ENCODE results near the gene WDR77.

WDR77 gene

DNA sequence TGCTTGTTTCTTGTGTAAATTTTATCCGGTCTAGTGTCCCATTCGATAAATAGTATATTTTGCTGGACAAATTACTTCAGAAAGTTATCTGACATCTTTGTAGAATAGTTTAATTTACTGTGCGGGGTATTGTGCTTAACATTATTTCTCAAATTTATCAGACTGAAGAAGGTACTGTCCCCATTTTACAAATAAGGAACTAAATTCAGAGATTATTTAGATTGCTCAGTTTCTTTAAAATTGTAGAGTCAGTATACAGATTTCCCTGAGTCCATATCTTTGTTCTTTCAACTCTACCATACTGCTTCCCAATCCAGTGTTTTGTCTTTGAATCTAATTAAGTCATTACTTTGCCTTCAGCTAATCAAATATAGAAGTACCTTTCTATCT lies 6.6 kb upstream of the WDR77 start:
- TF ChIP-seq ZNF384 (IDR thresholded peaks at IDR 0.05) (no peak), SP1 (IDR thresholded peaks at IDR 0.05) (no peak), TARDBP (IDR thresholded peaks at IDR 0.05) (no peak), FOXM1 (IDR thresholded peaks at IDR 0.05; ENCODE audit: borderline replicate concordance) (no peak), BHLHE40 (IDR thresholded peaks at IDR 0.05; ENCODE audit: borderline replicate concordance) (no peak), HDGF (IDR thresholded peaks at IDR 0.05; ENCODE audit: borderline replicate concordance) (no peak), CTBP1 (IDR thresholded peaks at IDR 0.05; ENCODE audit: borderline replicate concordance) (no peak), L3MBTL2 (conservative IDR thresholded peaks at IDR 0.05) (no peak), FOXK2 (IDR thresholded peaks at IDR 0.05) (no peak), ELF4 (IDR thresholded peaks at IDR 0.05) (no peak), SUZ12 (IDR thresholded peaks at IDR 0.05) (no peak), ARNT (IDR thresholded peaks at IDR 0.05) (no peak), LEF1 (IDR thresholded peaks at IDR 0.05; ENCODE audit: borderline replicate concordance) (no peak), NFRKB (IDR thresholded peaks at IDR 0.05) (no peak), FOXA1 (IDR thresholded peaks at IDR 0.05) (no peak)
- TF ChIP-seq, protein P1, sequence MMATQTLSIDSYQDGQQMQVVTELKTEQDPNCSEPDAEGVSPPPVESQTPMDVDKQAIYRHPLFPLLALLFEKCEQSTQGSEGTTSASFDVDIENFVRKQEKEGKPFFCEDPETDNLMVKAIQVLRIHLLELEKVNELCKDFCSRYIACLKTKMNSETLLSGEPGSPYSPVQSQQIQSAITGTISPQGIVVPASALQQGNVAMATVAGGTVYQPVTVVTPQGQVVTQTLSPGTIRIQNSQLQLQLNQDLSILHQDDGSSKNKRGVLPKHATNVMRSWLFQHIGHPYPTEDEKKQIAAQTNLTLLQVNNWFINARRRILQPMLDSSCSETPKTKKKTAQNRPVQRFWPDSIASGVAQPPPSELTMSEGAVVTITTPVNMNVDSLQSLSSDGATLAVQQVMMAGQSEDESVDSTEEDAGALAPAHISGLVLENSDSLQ (IDR thresholded peaks at IDR 0.05) = no peak
- ChIA-PET CTCF (no interaction called here), POLR2A (no interaction called here)
- DNase-seq (ENCODE audit: extremely low spot score) = no peak

DNA sequence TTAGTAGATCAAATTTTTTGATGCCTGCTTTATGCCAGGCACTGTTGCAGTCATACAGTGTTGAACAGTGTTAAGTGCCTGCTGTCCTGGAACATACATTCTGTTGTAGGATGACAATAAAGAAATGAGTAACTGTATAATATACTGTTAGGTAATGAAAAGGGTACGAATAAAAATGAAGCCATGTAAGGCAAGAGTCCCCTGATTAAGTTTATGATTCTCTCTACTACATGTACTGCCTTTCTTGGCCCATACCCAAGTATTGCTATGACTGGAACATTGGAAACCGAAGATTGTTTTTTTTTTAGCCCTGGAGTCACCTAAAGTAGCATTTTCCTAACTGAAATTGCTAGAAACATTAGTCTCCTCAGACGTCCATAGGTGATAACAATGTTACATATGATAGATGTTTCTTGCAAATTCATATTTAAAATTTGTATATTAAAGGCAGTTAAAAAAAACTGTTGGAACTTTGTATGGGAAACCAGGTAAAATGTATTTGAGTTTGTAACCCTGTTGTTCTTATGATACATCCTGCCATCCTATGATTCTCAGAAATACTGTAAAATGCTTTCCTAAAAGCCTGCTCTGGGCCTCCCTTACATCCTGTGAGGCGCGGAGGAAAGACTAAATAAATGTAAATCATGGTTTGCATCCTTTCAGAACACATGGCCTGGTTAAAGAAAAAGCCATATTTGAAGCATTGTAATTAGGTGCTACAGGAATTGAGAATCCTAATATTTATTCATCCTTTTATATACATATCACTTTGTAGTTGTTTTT lies 6.0 kb upstream of the WDR77 start:
- no peak for DNase-seq (ENCODE audit: extremely low spot score)
- TF ChIP-seq SUZ12 (IDR thresholded peaks at IDR 0.05) = no peak
- TF ChIP-seq HDGF (IDR thresholded peaks at IDR 0.05; ENCODE audit: borderline replicate concordance) = no peak
- TF ChIP-seq FOXA1 (IDR thresholded peaks at IDR 0.05) = no peak
- TF ChIP-seq TARDBP (IDR thresholded peaks at IDR 0.05) = no peak
- no peak for TF ChIP-seq ELF4 (IDR thresholded peaks at IDR 0.05)
- TF ChIP-seq L3MBTL2 (conservative IDR thresholded peaks at IDR 0.05) = no peak
- no peak for TF ChIP-seq ZNF384 (IDR thresholded peaks at IDR 0.05)
- no peak for TF ChIP-seq FOXK2 (IDR thresholded peaks at IDR 0.05)
- TF ChIP-seq NFRKB (IDR thresholded peaks at IDR 0.05) = no peak
- no peak for TF ChIP-seq BHLHE40 (IDR thresholded peaks at IDR 0.05; ENCODE audit: borderline replicate concordance)
- TF ChIP-seq CTBP1 (IDR thresholded peaks at IDR 0.05; ENCODE audit: borderline replicate concordance) = no peak
- no peak for TF ChIP-seq ARNT (IDR thresholded peaks at IDR 0.05)
- TF ChIP-seq FOXM1 (IDR thresholded peaks at IDR 0.05; ENCODE audit: borderline replicate concordance) = no peak
- no peak for TF ChIP-seq LEF1 (IDR thresholded peaks at IDR 0.05; ENCODE audit: borderline replicate concordance)
- TF ChIP-seq, protein P1 (IDR thresholded peaks at IDR 0.05) = no peak
- no peak for TF ChIP-seq SP1 (IDR thresholded peaks at IDR 0.05)
- ChIA-PET POLR2A (no interaction called here), CTCF (no interaction called here)

DNA sequence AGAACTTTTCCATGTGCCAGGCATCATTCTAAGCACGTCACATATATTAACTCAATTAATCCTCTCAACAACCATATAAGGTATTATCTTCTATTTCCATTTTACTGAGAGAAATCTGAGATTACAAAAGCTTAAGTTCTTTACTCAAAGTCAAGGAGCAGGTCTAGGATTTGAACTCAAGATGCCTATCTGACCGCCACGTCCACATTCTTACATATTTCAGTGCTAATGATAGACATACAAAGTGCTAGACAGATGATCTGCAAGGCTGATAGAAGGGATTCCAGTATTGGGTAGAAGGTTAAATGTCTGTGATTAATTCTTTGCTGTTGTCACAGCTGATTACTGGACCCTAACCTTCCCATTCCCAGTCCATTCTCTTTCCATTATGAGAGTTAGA lies 4.7 kb upstream of the WDR77 start:
- no peak for DNase-seq (ENCODE audit: extremely low spot score)
- POLR2A ChIA-PET = no interaction called here
- CTCF ChIA-PET = interaction anchor here (1.0 kb wide), 1 partner anchor 9 kb away, joined by 3 read pairs; no protein-coding TSS in a partner anchor
- TF ChIP-seq CTBP1 (IDR thresholded peaks at IDR 0.05; ENCODE audit: borderline replicate concordance) (no peak), TARDBP (IDR thresholded peaks at IDR 0.05) (no peak), ELF4 (IDR thresholded peaks at IDR 0.05) (no peak), LEF1 (IDR thresholded peaks at IDR 0.05; ENCODE audit: borderline replicate concordance) (no peak), HDGF (IDR thresholded peaks at IDR 0.05; ENCODE audit: borderline replicate concordance) (no peak), ARNT (IDR thresholded peaks at IDR 0.05) (no peak), FOXK2 (IDR thresholded peaks at IDR 0.05) (no peak), BHLHE40 (IDR thresholded peaks at IDR 0.05; ENCODE audit: borderline replicate concordance) (no peak), L3MBTL2 (conservative IDR thresholded peaks at IDR 0.05) (no peak), FOXA1 (IDR thresholded peaks at IDR 0.05) (no peak), SP1 (IDR thresholded peaks at IDR 0.05) (no peak), NFRKB (IDR thresholded peaks at IDR 0.05) (no peak), FOXM1 (IDR thresholded peaks at IDR 0.05; ENCODE audit: borderline replicate concordance) (no peak), SUZ12 (IDR thresholded peaks at IDR 0.05) (no peak), ZNF384 (IDR thresholded peaks at IDR 0.05) (no peak)
- TF ChIP-seq, protein P1 (IDR thresholded peaks at IDR 0.05) = no peak

DNA sequence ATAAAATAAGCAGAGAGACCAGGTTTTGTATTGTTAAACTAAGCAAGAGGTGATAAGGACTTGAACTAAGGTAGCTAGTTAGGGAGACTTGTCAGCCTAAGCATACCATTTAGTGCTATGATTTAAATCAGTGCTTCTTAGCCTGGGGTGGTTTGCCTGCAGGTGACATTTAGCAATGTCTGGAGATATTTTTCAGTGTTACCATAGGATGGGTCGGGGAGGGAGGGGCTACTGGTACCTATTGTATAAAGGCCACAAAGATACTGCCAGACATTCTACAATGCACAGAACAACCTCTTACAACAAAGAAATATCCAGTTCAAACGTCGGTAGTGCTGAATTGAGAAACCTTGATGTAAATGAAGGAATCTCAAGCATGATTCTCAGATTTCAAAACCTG lies 3.5 kb upstream of the WDR77 start:
- ChIA-PET POLR2A (no interaction called here), CTCF (interaction anchor here (1.0 kb wide), 1 partner anchor 10 kb away, joined by 3 read pairs; no protein-coding TSS in a partner anchor)
- TF ChIP-seq SP1 (IDR thresholded peaks at IDR 0.05) (no peak), FOXK2 (IDR thresholded peaks at IDR 0.05) (no peak), FOXA1 (IDR thresholded peaks at IDR 0.05) (no peak), SUZ12 (IDR thresholded peaks at IDR 0.05) (no peak)
- DNase-seq (ENCODE audit: extremely low spot score) = no peak

DNA sequence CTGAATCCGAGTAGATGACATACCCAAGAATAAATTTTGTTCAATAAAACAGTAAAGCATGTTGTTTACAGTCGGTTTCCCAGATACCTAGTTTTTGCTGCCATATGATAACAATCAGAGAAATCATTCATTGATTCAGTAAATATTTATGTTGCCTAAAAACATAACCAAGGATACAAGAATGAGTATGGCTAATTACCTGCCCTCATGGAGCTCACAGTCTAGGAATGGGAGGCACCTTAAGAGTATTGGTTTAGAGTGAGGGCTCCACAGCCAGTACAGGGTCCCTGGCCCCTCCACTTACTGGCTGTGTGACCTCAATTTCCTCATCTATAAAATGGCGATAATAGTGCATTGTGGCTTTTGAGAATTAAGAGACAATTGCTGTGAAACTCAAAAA lies 1.1 kb upstream of the WDR77 start:
- ChIA-PET CTCF (no interaction called here), POLR2A (no interaction called here)
- no peak for DNase-seq (ENCODE audit: extremely low spot score)
- TF ChIP-seq FOXA1 (IDR thresholded peaks at IDR 0.05) (no peak), NFRKB (IDR thresholded peaks at IDR 0.05) (no peak), ARNT (IDR thresholded peaks at IDR 0.05) (no peak), LEF1 (IDR thresholded peaks at IDR 0.05; ENCODE audit: borderline replicate concordance) (no peak)

DNA sequence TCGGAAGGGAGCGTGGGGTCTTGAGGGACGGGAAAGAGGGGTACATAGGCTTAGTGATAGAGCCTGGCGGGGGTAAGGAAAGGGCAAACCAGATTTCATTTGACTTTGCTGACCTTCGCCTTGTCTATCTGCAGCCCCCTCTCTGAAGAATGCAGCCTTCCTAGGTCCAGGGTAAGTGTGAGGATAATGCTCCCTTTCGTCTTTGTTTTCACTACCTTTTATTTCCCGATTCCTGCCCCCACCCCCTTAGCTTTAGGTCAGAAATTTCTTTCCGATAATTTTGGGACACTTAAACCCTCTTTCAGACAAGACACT lies 604 bp upstream of the WDR77 start:
- ChIA-PET POLR2A (no interaction called here), CTCF (no interaction called here)
- TF ChIP-seq HDGF (IDR thresholded peaks at IDR 0.05; ENCODE audit: borderline replicate concordance) (no peak), SUZ12 (IDR thresholded peaks at IDR 0.05) (no peak), ELF4 (IDR thresholded peaks at IDR 0.05) (no peak), SP1 (IDR thresholded peaks at IDR 0.05) (no peak), LEF1 (IDR thresholded peaks at IDR 0.05; ENCODE audit: borderline replicate concordance) (no peak), FOXM1 (IDR thresholded peaks at IDR 0.05; ENCODE audit: borderline replicate concordance) (no peak), ARNT (IDR thresholded peaks at IDR 0.05) (no peak), TARDBP (IDR thresholded peaks at IDR 0.05) (no peak), FOXA1 (IDR thresholded peaks at IDR 0.05) (no peak), CTBP1 (IDR thresholded peaks at IDR 0.05; ENCODE audit: borderline replicate concordance) (no peak), BHLHE40 (IDR thresholded peaks at IDR 0.05; ENCODE audit: borderline replicate concordance) (no peak), FOXK2 (IDR thresholded peaks at IDR 0.05) (no peak), L3MBTL2 (conservative IDR thresholded peaks at IDR 0.05) (no peak), ZNF384 (IDR thresholded peaks at IDR 0.05) (no peak)
- TF ChIP-seq, protein P1 (IDR thresholded peaks at IDR 0.05) = no peak
- no peak for DNase-seq (ENCODE audit: extremely low spot score)

Data from HEK293T (cell line).